ENCODE measurements around the gene PRPF39.
A peak's percentile ranks its signal among the peaks of the same experiment; 100 is the strongest.

Gene PRPF39

GRCh38 chr14:45096218-45096617 lies 12.3 kb downstream of the PRPF39 start:
- Mint-ChIP-seq H3K9me3 (no peaks in the 10 kb centered on the region), H3K4me3 (no peak overlapping the region), H3K27ac (no peak overlapping the region), H3K36me3 (peaks cover 33 to 48% of the 10 kb centered on the region in 2 donors), H3K4me1 (peaks cover under 1 to 1% of the 10 kb centered on the region in 2 donors), H3K27me3 (no peaks in the 10 kb centered on the region)
- DNase-seq (no peak), ATAC-seq (replicated peaks) (no peak)

GRCh38 chr14:45103806-45104205 lies 19.9 kb downstream of the PRPF39 start:
- H3K36me3 Mint-ChIP-seq: peaks cover 22 to 48% of the 10 kb centered on the region in 2 donors
- ATAC-seq (replicated peaks): no peak

GRCh38 chr14:45104561-45104960 lies 20.6 kb downstream of the PRPF39 start:
- Mint-ChIP-seq H3K4me1 (peaks cover 0 to 1% of the 10 kb centered on the region in 2 donors), H3K4me3 (no peak overlapping the region), H3K27me3 (no peaks in the 10 kb centered on the region), H3K36me3 (peaks cover 18 to 44% of the 10 kb centered on the region in 2 donors), H3K9me3 (no peaks in the 10 kb centered on the region), H3K27ac (no peak overlapping the region)
- DNase-seq (no peak), ATAC-seq (replicated peaks) (no peak)

More at GRCh38 chr14:45103806-45104205, 19.9 kb downstream of the PRPF39 start:
- Mint-ChIP-seq H3K27me3 (no peaks in the 10 kb centered on the region), H3K27ac (no peak overlapping the region), H3K4me1 (peaks cover 0 to 1% of the 10 kb centered on the region in 2 donors), H3K9me3 (no peaks in the 10 kb centered on the region), H3K4me3 (no peak overlapping the region)
- no peak for DNase-seq

GRCh38 chr14:45112896-45113781 lies 29.2 kb downstream of the PRPF39 start:
- Mint-ChIP-seq H3K36me3 (peaks cover 14 to 31% of the 10 kb centered on the region in 2 donors), H3K4me1 (peaks cover 0 to 5% of the 10 kb centered on the region in 2 donors), H3K4me3 (no peak overlapping the region), H3K27ac (peak overlapping the region; percentile 14), H3K27me3 (no peaks in the 10 kb centered on the region), H3K9me3 (no peaks in the 10 kb centered on the region)
- ATAC-seq (replicated peaks) (no peak), DNase-seq (no peak)

- Mint-ChIP-seq H3K9me3 (no peaks in the 10 kb centered on the region), H3K27me3 (no peaks in the 10 kb centered on the region), H3K4me3 (no peak overlapping the region), H3K27ac (no peak overlapping the region), H3K4me1 (peaks cover 0 to 5% of the 10 kb centered on the region in 2 donors), H3K36me3 (peaks cover 10 to 32% of the 10 kb centered on the region in 2 donors)
- DNase-seq (no peak), ATAC-seq (replicated peaks) (no peak)
These were observed 30.4 kb downstream of the PRPF39 start for GRCh38 chr14:45114327-45114726.

- H3K4me1 Mint-ChIP-seq: peaks cover 2 to 5% of the 10 kb centered on the region in 2 donors
- no peaks in the 10 kb centered on the region for H3K27me3 Mint-ChIP-seq
- no peak overlapping the region for H3K4me3 Mint-ChIP-seq
- no peak for ATAC-seq (replicated peaks)
- no peak overlapping the region for H3K27ac Mint-ChIP-seq
- H3K9me3 Mint-ChIP-seq: no peaks in the 10 kb centered on the region
- H3K36me3 Mint-ChIP-seq: peaks cover 9 to 34% of the 10 kb centered on the region in 2 donors
- no peak for DNase-seq
These were observed 34.7 kb downstream of the PRPF39 start for GRCh38 chr14:45118594-45118993.

GRCh38 chr14:45120096-45120495 lies 36.2 kb downstream of the PRPF39 start:
- Mint-ChIP-seq H3K4me3 (no peak overlapping the region), H3K36me3 (peaks cover 13 to 40% of the 10 kb centered on the region in 2 donors), H3K27ac (peak overlapping the region; percentile 22), H3K27me3 (no peaks in the 10 kb centered on the region), H3K9me3 (no peaks in the 10 kb centered on the region), H3K4me1 (peaks cover 0 to 5% of the 10 kb centered on the region in 2 donors)
- ATAC-seq (replicated peaks) (no peak), DNase-seq (no peak)

GRCh38 chr14:45123271-45123670 lies 39.4 kb downstream of the PRPF39 start:
- Mint-ChIP-seq H3K36me3 (peaks cover 26 to 49% of the 10 kb centered on the region in 2 donors), H3K27ac (no peak overlapping the region), H3K4me3 (no peak overlapping the region)

GRCh38 chr14:45125754-45126153 lies 41.8 kb downstream of the PRPF39 start:
- no peak for DNase-seq
- H3K9me3 Mint-ChIP-seq: no peaks in the 10 kb centered on the region
- no peak overlapping the region for H3K27ac Mint-ChIP-seq
- H3K27me3 Mint-ChIP-seq: no peaks in the 10 kb centered on the region
- H3K36me3 Mint-ChIP-seq: peaks cover 26 to 41% of the 10 kb centered on the region in 2 donors
- peaks cover under 1 to 3% of the 10 kb centered on the region in 2 donors for H3K4me1 Mint-ChIP-seq
- H3K4me3 Mint-ChIP-seq: no peak overlapping the region
- ATAC-seq (replicated peaks): no peak

More at GRCh38 chr14:45123271-45123670, 39.4 kb downstream of the PRPF39 start:
- H3K4me1 Mint-ChIP-seq: peaks cover 3 to 5% of the 10 kb centered on the region in 2 donors
- H3K9me3 Mint-ChIP-seq: no peaks in the 10 kb centered on the region
- DNase-seq (no peak), ATAC-seq (replicated peaks) (no peak)
- H3K27me3 Mint-ChIP-seq: no peaks in the 10 kb centered on the region

- ATAC-seq (replicated peaks) (no peak), DNase-seq (no peak)
- Mint-ChIP-seq H3K27ac (no peak overlapping the region), H3K4me3 (no peak overlapping the region), H3K27me3 (no peaks in the 10 kb centered on the region), H3K36me3 (peaks cover 18 to 26% of the 10 kb centered on the region in 2 donors), H3K4me1 (peaks cover 5% of the 10 kb centered on the region in 2 donors), H3K9me3 (no peaks in the 10 kb centered on the region)
These were observed 45.2 kb downstream of the PRPF39 start for GRCh38 chr14:45128963-45129629.

- Mint-ChIP-seq H3K4me1 (peaks cover 12 to 24% of the 10 kb centered on the region in 2 donors), H3K4me3 (peak overlapping the region; percentile 92 to 93), H3K27ac (peak overlapping the region; percentile 98), H3K36me3 (peaks cover 3% of the 10 kb centered on the region in 2 donors), H3K9me3 (no peaks in the 10 kb centered on the region), H3K27me3 (no peaks in the 10 kb centered on the region)
- no peak for DNase-seq
- no peak for ATAC-seq (replicated peaks)
These were observed 49.8 kb downstream of the PRPF39 start for GRCh38 chr14:45133683-45134050.

- peak; percentile 93 for DNase-seq
- Mint-ChIP-seq H3K27me3 (no peaks in the 10 kb centered on the region), H3K27ac (peak within 1 kb of the TSS; percentile 98), H3K4me3 (peak within 1 kb of the TSS; percentile 92 to 93), H3K9me3 (no peaks in the 10 kb centered on the region), H3K4me1 (peaks cover 12 to 24% of the 10 kb centered on the region in 2 donors), H3K36me3 (peaks cover 5% of the 10 kb centered on the region in 2 donors)
- peak; percentile 93 to 95 for ATAC-seq (replicated peaks)
These were observed 50.4 kb downstream of the PRPF39 start, which contains the start of gene FKBP3 for GRCh38 chr14:45134051-45134958. FKBP3 (minus strand) TSS chr14:45134481; CDS start chr14:45134456, 25 bp downstream.

GRCh38 chr14:45135156-45135555 lies 51.2 kb downstream of the PRPF39 start:
- no peak for ATAC-seq (replicated peaks)
- H3K4me1 Mint-ChIP-seq: peaks cover 12 to 27% of the 10 kb centered on the region in 2 donors
- H3K4me3 Mint-ChIP-seq: peak overlapping the region; percentile 92 to 93
- no peaks in the 10 kb centered on the region for H3K27me3 Mint-ChIP-seq
- H3K9me3 Mint-ChIP-seq: no peaks in the 10 kb centered on the region
- H3K27ac Mint-ChIP-seq: peak overlapping the region; percentile 98
- H3K36me3 Mint-ChIP-seq: peaks cover 5 to 6% of the 10 kb centered on the region in 2 donors
- DNase-seq: no peak

Data from stimulated activated naive B cell treated with anti-CD40 and anti-IgM and Interleukin-4, amounts not matched to agents 10 μg/mL and 1 μg/mL and 100 μg/mL, for 72 hours (primary cell).